IPS DF 6.9 (cell line): ENCODE data around the gene MLST8.

Source experiments
- DNase-seq: peaks from one replicate; pipeline ENCODE4 v3.0.0-alpha.2; 2013; ENCODE audit warnings: low read depth, low spot score
- H3K27ac ChIP-seq: one replicate; pipeline ENCODE4 v1.5.1; 2013; ENCODE audit warnings: low read length, control low read depth
- H3K27me3 ChIP-seq: 2 replicates; pipeline ENCODE4 v1.6.1; 2013; ENCODE audit warnings: mild to moderate bottlenecking, low read length; ENCODE audit not compliant: control insufficient read depth, insufficient read depth
- H3K36me3 ChIP-seq: 2 replicates; pipeline ENCODE4 v1.6.1; 2013; ENCODE audit warnings: low read length; ENCODE audit not compliant: control insufficient read depth, insufficient read depth
- H3K4me1 ChIP-seq: 2 replicates; pipeline ENCODE4 v1.6.1; 2013; ENCODE audit warnings: low read length; ENCODE audit not compliant: control insufficient read depth, insufficient read depth
- H3K4me3 ChIP-seq: 2 replicates; pipeline ENCODE4 v1.5.1; 2013; ENCODE audit warnings: mild to moderate bottlenecking, low read length
- H3K9me3 ChIP-seq: 2 replicates; pipeline ENCODE4 v1.6.1; 2013; ENCODE audit warnings: low read length, inconsistent platforms; ENCODE audit not compliant: control insufficient read depth, insufficient read depth
- WGBS: extraction: QIAGEN DNeasy Blood & Tissue Kit; methylation state at CpG from one replicate; pipeline ENCODE4 v1.1.7; 2013; ENCODE audit warnings: mixed read lengths, missing lambda C conversion rate; ENCODE audit not compliant: insufficient read length, insufficient coverage; 5-methylcytosine and 5-hydroxymethylcytosine counted together

MLST8 gene

GRCh38 chr16:2205104-2205966 lies at the start of gene MLST8:
MLST8 (plus strand) TSS chr16:2205454; CDS start chr16:2206086, 632 bp downstream.
- no peak for DNase-seq
- no peaks in the 10 kb centered on the region for H3K27me3 ChIP-seq
- peaks cover under 1% of the 10 kb centered on the region; the same call in 1 of the 2 replicates for H3K4me1 ChIP-seq
- H3K4me3 ChIP-seq: peak within 1 kb of the TSS; percentile 70
- H3K36me3 ChIP-seq: peaks cover 27% of the 10 kb centered on the region
- no CpG with 5 or more reads among the region's 93 CpGs for WGBS
- H3K9me3 ChIP-seq: no peaks in the 10 kb centered on the region
- no peak within 1 kb of the TSS for H3K27ac ChIP-seq

GRCh38 chr16:2155977-2156848 lies 49.0 kb upstream of the MLST8 start:
- H3K36me3 ChIP-seq: peaks cover 21% of the 10 kb centered on the region
- H3K27ac ChIP-seq: no peak overlapping the region

GRCh38 chr16:2156849-2157224 lies 48.4 kb upstream of the MLST8 start:
- Histone ChIP-seq H3K9me3 (no peaks in the 10 kb centered on the region), H3K4me1 (peaks cover 15% of the 10 kb centered on the region), H3K36me3 (peaks cover 17% of the 10 kb centered on the region), H3K4me3 (peak overlapping the region; percentile 94; the same call in 1 of the 2 replicates), H3K27ac (no peak overlapping the region), H3K27me3 (no peaks in the 10 kb centered on the region)
- DNase-seq: no peak
- whole genome bisulfite sequencing: no CpG with 5 or more reads among the region's 5 CpGs

More at GRCh38 chr16:2155977-2156848, 49.0 kb upstream of the MLST8 start:
- Histone ChIP-seq H3K4me1 (peaks cover 20% of the 10 kb centered on the region), H3K9me3 (no peaks in the 10 kb centered on the region), H3K27me3 (no peaks in the 10 kb centered on the region), H3K4me3 (peak overlapping the region; percentile 94)
- DNase-seq: no peak
- no CpG with 5 or more reads among the region's 47 CpGs for whole genome bisulfite sequencing

GRCh38 chr16:2157480-2158261 lies 47.6 kb upstream of the MLST8 start:
- Histone ChIP-seq H3K4me3 (no peak overlapping the region), H3K36me3 (peaks cover 16% of the 10 kb centered on the region)

GRCh38 chr16:2158262-2158638 lies 47.0 kb upstream of the MLST8 start:
- no peak overlapping the region for H3K27ac ChIP-seq
- no peak for DNase-seq
- no peaks in the 10 kb centered on the region for H3K9me3 ChIP-seq
- no peaks in the 10 kb centered on the region for H3K27me3 ChIP-seq
- no CpG with 5 or more reads among the region's 15 CpGs for whole genome bisulfite sequencing
- H3K4me3 ChIP-seq: no peak overlapping the region
- H3K36me3 ChIP-seq: peaks cover 13% of the 10 kb centered on the region
- peaks cover 10% of the 10 kb centered on the region for H3K4me1 ChIP-seq

More at GRCh38 chr16:2157480-2158261, 47.6 kb upstream of the MLST8 start:
- Histone ChIP-seq H3K27ac (no peak overlapping the region), H3K27me3 (no peaks in the 10 kb centered on the region), H3K4me1 (peaks cover 13% of the 10 kb centered on the region), H3K9me3 (no peaks in the 10 kb centered on the region)
- WGBS: no CpG with 5 or more reads among the region's 27 CpGs
- DNase-seq: no peak

- Histone ChIP-seq H3K4me1 (peaks cover 10% of the 10 kb centered on the region), H3K27ac (no peak overlapping the region), H3K4me3 (no peak overlapping the region), H3K36me3 (peaks cover 5% of the 10 kb centered on the region; the same call in 1 of the 2 replicates), H3K27me3 (no peaks in the 10 kb centered on the region), H3K9me3 (no peaks in the 10 kb centered on the region)
- no CpG with 5 or more reads among the region's 24 CpGs for WGBS
- no peak for DNase-seq
Measured at GRCh38 chr16:2159175-2159838, 45.9 kb upstream of the MLST8 start.

- H3K27me3 ChIP-seq: no peaks in the 10 kb centered on the region
- peaks cover 12% of the 10 kb centered on the region; the same call in 1 of the 2 replicates for H3K36me3 ChIP-seq
- peaks cover 10% of the 10 kb centered on the region for H3K4me1 ChIP-seq
- WGBS: no CpG with 5 or more reads among the region's 20 CpGs
- H3K27ac ChIP-seq: no peak overlapping the region
- no peaks in the 10 kb centered on the region for H3K9me3 ChIP-seq
- H3K4me3 ChIP-seq: no peak overlapping the region
- DNase-seq: no peak
Measured at GRCh38 chr16:2160915-2161551, 44.2 kb upstream of the MLST8 start.

GRCh38 chr16:2161911-2162310 lies 43.3 kb upstream of the MLST8 start:
- Histone ChIP-seq H3K27ac (no peak overlapping the region), H3K36me3 (peaks cover 12% of the 10 kb centered on the region; the same call in 1 of the 2 replicates), H3K27me3 (no peaks in the 10 kb centered on the region), H3K4me1 (peaks cover 7% of the 10 kb centered on the region), H3K9me3 (no peaks in the 10 kb centered on the region), H3K4me3 (no peak overlapping the region)
- DNase-seq: no peak
- WGBS: no CpG with 5 or more reads among the region's 10 CpGs

GRCh38 chr16:2162676-2163118 lies 42.6 kb upstream of the MLST8 start:
- Histone ChIP-seq H3K27me3 (no peaks in the 10 kb centered on the region), H3K4me3 (no peak overlapping the region), H3K36me3 (peaks cover 13% of the 10 kb centered on the region; the same call in 1 of the 2 replicates), H3K9me3 (no peaks in the 10 kb centered on the region), H3K4me1 (peaks cover 7% of the 10 kb centered on the region; the same call in 1 of the 2 replicates), H3K27ac (no peak overlapping the region)
- DNase-seq: no peak
- no CpG with 5 or more reads among the region's 13 CpGs for WGBS
